K562 (cell line): Measurements from ENCODE around the gene CTNNA3. TPM values are rescaled to one million over a fixed set of nuclear protein-coding genes. Genes with fewer than 3 reads are reported as not detected.

Experiments
- ATAC-seq: fragments of 200-7000 bp; cut with Tn5 transposase; 3 replicates; pipeline ENCODE4 v1.9.1; 2020; ENCODE audit warnings: moderate library complexity
- BruUV-seq: library from RNA; stranded (reverse); fragments of 400-500 nt; replicated peaks from 2 replicates; lab custom pipeline; 2021; lab: Mats Ljungman, UMichigan
- CTCF ChIA-PET: fragments of 300-600 bp; formaldehyde crosslinking; extraction: SDS; loops from one replicate; lab custom pipeline; 2021; ENCODE audit warnings: low intra/inter-chr PET ratio; lab: Yijun Ruan, JAX
- POLR2A ChIA-PET: fragments of 300-600, 350-650 bp; sonication (Branson Sonifier 250); formaldehyde crosslinking; extraction: SDS; loops from one replicate; lab custom pipeline; 2021; ENCODE audit warnings: antibody characterized with exemption, inconsistent platforms; lab: Yijun Ruan, JAX
- DNase-seq, 4 experiments: peaks; one replicate each; pipeline versions ENCODE4 v3.0.0 to v3.0.0-alpha.2; 2011 to 2018; ENCODE audit warnings: low spot score in 3 of 4, mixed read lengths in 3 of 4; ENCODE audit errors: extremely low read depth in 1 of 4
- FAIRE-seq: peaks from 2 replicates; lab custom pipeline; 2011; peaks lifted over from hg19 to GRCh38; lab: Jason Lieb, UNC
- H2AFZ ChIP-seq: 2 replicates; pipeline ENCODE4 v1.6.0; 2011; ENCODE audit warnings: low read depth, low read length, control low read depth, inconsistent platforms
- H3K27ac ChIP-seq: fragments of 200-600 bp; 3 replicates; pipeline ENCODE4 v1.8.0; 2011; ENCODE audit warnings: low read depth, mild to moderate bottlenecking, control low read depth, inconsistent platforms, low read length, moderate library complexity, mixed read lengths; ENCODE audit errors: extremely low read depth
- H3K27me3 ChIP-seq, 2 experiments: fragments of 300-600 bp in 1 of 2; 2 replicates in 1 of 2; 3 replicates in 1 of 2; pipeline versions ENCODE4 v1.6.0 to v1.8.0; 2011; ENCODE audit warnings: inconsistent platforms in 2 of 2, low read length in 2 of 2, mild to moderate bottlenecking in 1 of 2, mixed read lengths in 1 of 2, moderate library complexity in 1 of 2; ENCODE audit not compliant: control insufficient read depth in 2 of 2, insufficient read depth in 2 of 2
- H3K36me3 ChIP-seq: fragments of 300-600 bp; 3 replicates; pipeline ENCODE4 v1.8.0; 2011; ENCODE audit warnings: mild to moderate bottlenecking, low read length, inconsistent platforms; ENCODE audit not compliant: control insufficient read depth, insufficient read depth
- H3K4me1 ChIP-seq, 2 experiments: fragments of 200-600 bp in 1 of 2; replicated peaks in 1 of 2; 2 replicates in 1 of 2; 3 replicates in 1 of 2; pipeline versions ENCODE4 v1.5.1 to v1.8.0; 2011; ENCODE audit warnings: inconsistent platforms in 2 of 2, low read length in 2 of 2, mild to moderate bottlenecking in 1 of 2, mixed read lengths in 1 of 2, moderate library complexity in 1 of 2; ENCODE audit not compliant: control insufficient read depth in 2 of 2, insufficient read depth in 2 of 2
- H3K4me2 ChIP-seq: 2 replicates; pipeline ENCODE4 v1.6.1; 2011; ENCODE audit warnings: low read length, control low read depth, inconsistent platforms, mixed read lengths; ENCODE audit not compliant: insufficient read depth
- H3K4me3 ChIP-seq: fragments of 200-600 bp; sonication (generic), shearing (Covaris generic); 2 replicates; pipeline ENCODE4 v1.5.1; 2016; ENCODE audit warnings: control low read depth, inconsistent platforms
- H3K79me2 ChIP-seq: fragments of 200-600 bp; 3 replicates; pipeline ENCODE4 v1.8.0; 2011; ENCODE audit warnings: low read length, inconsistent platforms; ENCODE audit not compliant: control insufficient read depth, insufficient read depth
- H3K9ac ChIP-seq, 2 experiments: 2 replicates each; pipeline versions ENCODE4 v1.6.0 to v1.6.1; 2011; ENCODE audit warnings: low read depth in 2 of 2, low read length in 2 of 2, control low read depth in 1 of 2, inconsistent platforms in 1 of 2, mild to moderate bottlenecking in 1 of 2, mixed read lengths in 1 of 2; ENCODE audit not compliant: insufficient read depth in 1 of 2
- H3K9me1 ChIP-seq: one replicate; pipeline ENCODE4 v1.6.0; 2011; ENCODE audit warnings: inconsistent platforms, mild to moderate bottlenecking, low read length, moderate library complexity; ENCODE audit not compliant: control insufficient read depth, insufficient read depth
- H3K9me3 ChIP-seq: replicated peaks from 2 replicates; pipeline ENCODE4 v1.5.1; 2011; ENCODE audit warnings: low read depth, low read length, inconsistent platforms; ENCODE audit not compliant: control insufficient read depth, insufficient read depth
- H4K20me1 ChIP-seq: replicated peaks from 2 replicates; pipeline ENCODE4 v1.6.1; 2011; ENCODE audit warnings: low read length, inconsistent platforms, mixed read lengths; ENCODE audit not compliant: control insufficient read depth, insufficient read depth
- HEY1 ChIP-seq: fragments of 250-450 bp; sonication (Bioruptor Pico); IDR thresholded peaks from 2 replicates; pipeline ENCODE4 v1.5.0; 2020; ENCODE audit warnings: mild to moderate bottlenecking, moderate library complexity, borderline replicate concordance
- HLTF ChIP-seq: fragments of 450-650 bp; IDR thresholded peaks from 2 replicates; pipeline ENCODE4 v1.6.1; 2016
- HNRNPUL1 ChIP-seq: fragments of 200-400 bp; formaldehyde crosslinking; IDR thresholded peaks from 2 replicates; pipeline ENCODE4 v1.6.1; 2017; ENCODE audit warnings: low read length
- IRF2 ChIP-seq: sonication (generic); formaldehyde crosslinking; IDR thresholded peaks from 2 replicates; pipeline ENCODE4 v1.8.1; 2022; ENCODE audit warnings: mild to moderate bottlenecking, missing genetic modification reagents
- MBD2 ChIP-seq: sonication (generic); IDR thresholded peaks from 2 replicates; pipeline ENCODE4 v1.6.1; 2016; ENCODE audit warnings: low read depth, borderline replicate concordance
- SNAPC5 ChIP-seq: fragments of 250-450 bp; sonication (Bioruptor Pico); IDR thresholded peaks from 2 replicates; pipeline ENCODE4 v1.8.0; 2021; ENCODE audit warnings: moderate library complexity, mild to moderate bottlenecking, inconsistent platforms
- ZNF253 ChIP-seq: fragments of 250-450 bp; sonication (Bioruptor Pico); conservative IDR thresholded peaks from 2 replicates; pipeline ENCODE4 v1.6.1; 2021; ENCODE audit warnings: mild to moderate bottlenecking
- ZNF561 ChIP-seq: fragments of 450-650 bp; formaldehyde crosslinking; conservative IDR thresholded peaks from 2 replicates; pipeline ENCODE4 v1.4.0; 2020; ENCODE audit warnings: mild to moderate bottlenecking, moderate library complexity
- WGBS: fragments of 100-300 bp; shearing (Covaris generic); methylation state at CpG from one replicate; pipeline ENCODE4 v1.1.6; 2016; ENCODE audit warnings: low coverage, mixed read lengths; ENCODE audit not compliant: insufficient coverage; ENCODE audit errors: missing lambda C conversion rate; 5-methylcytosine and 5-hydroxymethylcytosine counted together
- in situ Hi-C: fragments of 300-500 bp; cut with MboI; formaldehyde crosslinking; loops from 4 replicates; pipeline ENCODE4 v1.15.0; 2018; ENCODE audit warnings: inconsistent platforms, mixed read lengths
- intact Hi-C: fragments of 100-400 bp; cut with micrococcal nuclease; formaldehyde crosslinking; loops from 2 replicates; pipeline ENCODE4 v1.14.2; 2022
- polyA plus RNA-seq, 8 experiments: library from polyadenylated mRNA; depleted of rRNA in 4 of 8; stranded (reverse) in 5 of 8; unstranded in 3 of 8; fragments of >200 nt; fragmentation: Nextera tagmentation in 2 of 8; fragmentation: Illumina TruSeq in 1 of 8; extraction: Ambion mirVana in 2 of 8; extraction: Trizol in 1 of 8; gene quantifications; 2 replicates each; pipeline versions ENCODE4 v1.2.1 to v1.2.3, GENCODE V29; 2011 to 2014; ENCODE audit warnings: inconsistent platforms in 1 of 8, missing spikeins in 1 of 8
- total RNA-seq, 7 experiments: library from RNA; depleted of rRNA in 6 of 7; stranded (reverse); fragments of >200 nt in 6 of 7; fragmentation: Illumina TruSeq in 2 of 7; extraction: Trizol in 2 of 7; gene quantifications; 2 replicates each; pipeline versions ENCODE4 v1.2.1 to v1.2.3, GENCODE V29; 2011 to 2021; ENCODE audit warnings: low replicate concordance in 1 of 7
- TF ChIP-seq, protein P1 (sequence below): sonication (generic); formaldehyde crosslinking; IDR thresholded peaks from 2 replicates; pipeline ENCODE4 v1.8.0; 2023; ENCODE audit warnings: mild to moderate bottlenecking, missing genetic modification reagents
- TF ChIP-seq, protein P2 (sequence below), 2 experiments: fragments of 250-450 bp in 1 of 2; fragments of 450-650 bp in 1 of 2; sonication (Bioruptor Pico) in 1 of 2; IDR thresholded peaks; 2 replicates each; pipeline versions ENCODE4 v1.6.1 to v1.8.0; 2016 to 2021; ENCODE audit warnings: mild to moderate bottlenecking in 2 of 2, moderate library complexity in 2 of 2, missing compliant biosample characterization in 1 of 2, missing genetic modification characterization in 1 of 2

Gene CTNNA3
- total and polyA plus RNA-seq, 9 of the 15 experiments (the other 6 are each of a cell fraction or from before 2014, with no cell fraction given) = 0.04 TPM; not detected in 8

- intact Hi-C loops = no loop called here
- CTCF ChIA-PET = no interaction called here
- no peak overlapping the region for H3K4me2 ChIP-seq
- H3K4me1 ChIP-seq = no peaks in the 10 kb centered on the region
- no TSS peak for BruUV-seq
- no peaks in the 10 kb centered on the region for H3K9me3 ChIP-seq
- no peaks in the 10 kb centered on the region for H3K79me2 ChIP-seq
- TF ChIP-seq ZNF253 = no peak
- no peak for TF ChIP-seq HNRNPUL1
- no peak overlapping the region for H3K27ac ChIP-seq
- H3K36me3 ChIP-seq = no peaks in the 10 kb centered on the region
- no peak for FAIRE-seq
- H4K20me1 ChIP-seq = no peaks in the 10 kb centered on the region
- ATAC-seq = no peak
- in situ Hi-C loops = no loop called here
- H3K4me3 ChIP-seq = no peak overlapping the region
- H3K27me3 ChIP-seq = no peaks in the 10 kb centered on the region
- H3K9me1 ChIP-seq = no peaks in the 10 kb centered on the region
- WGBS = 0% methylated on average over 1 of the region's 1 CpG
- POLR2A ChIA-PET = no interaction called here
- no peak for DNase-seq
- H3K9ac ChIP-seq = no peak overlapping the region
- no peak overlapping the region for H2AFZ ChIP-seq
These were observed 580.0 kb downstream of the CTNNA3 start for GRCh38 chr10:67115972-67116371.

DNA sequence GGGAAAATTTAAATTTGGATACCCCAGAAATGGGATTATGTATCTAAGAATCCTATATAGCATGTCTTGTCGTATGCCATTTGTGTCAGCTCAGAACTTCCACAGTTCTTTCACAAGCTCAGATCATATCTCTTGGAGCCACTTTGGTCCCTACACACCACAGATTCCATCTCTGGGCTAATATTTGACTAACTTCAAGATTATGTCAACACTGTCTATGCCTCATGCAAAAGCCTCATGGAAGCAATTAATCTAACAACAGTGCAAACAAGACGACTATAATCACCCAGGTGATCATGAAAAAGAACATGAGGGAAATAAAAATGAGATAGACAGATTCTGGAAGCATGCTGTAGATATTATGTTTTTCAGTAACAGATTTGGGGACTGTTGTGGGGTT is 581.0 kb downstream of the CTNNA3 start:
- no peak overlapping the region for H3K4me3 ChIP-seq
- H3K4me1 ChIP-seq = no peaks in the 10 kb centered on the region
- H3K27me3 ChIP-seq = no peaks in the 10 kb centered on the region
- H3K79me2 ChIP-seq = no peaks in the 10 kb centered on the region
- no peaks in the 10 kb centered on the region for H3K9me3 ChIP-seq
- CTCF ChIA-PET = no interaction called here
- no peak overlapping the region for H3K4me2 ChIP-seq
- no peak overlapping the region for H3K27ac ChIP-seq
- no peak overlapping the region for H3K9ac ChIP-seq
- WGBS = 0% methylated on average over 2 of the region's 2 CpGs
- intact Hi-C loops (no loop called here), in situ Hi-C loops (no loop called here)
- no peaks in the 10 kb centered on the region for H3K9me1 ChIP-seq
- POLR2A ChIA-PET = no interaction called here
- no peak for DNase-seq
- H2AFZ ChIP-seq = no peak overlapping the region
- no peaks in the 10 kb centered on the region for H4K20me1 ChIP-seq
- no TSS peak for BruUV-seq
- no peaks in the 10 kb centered on the region for H3K36me3 ChIP-seq
- no peak for FAIRE-seq
- ATAC-seq = no peak
- TF ChIP-seq HLTF (no peak), HEY1 (CRISPR knock-in tag) (no peak), IRF2 (CRISPR knock-in tag) (no peak), ZNF561 (no peak), SNAPC5 (CRISPR knock-in tag) (no peak), MBD2 (no peak)
- TF ChIP-seq, protein P1, sequence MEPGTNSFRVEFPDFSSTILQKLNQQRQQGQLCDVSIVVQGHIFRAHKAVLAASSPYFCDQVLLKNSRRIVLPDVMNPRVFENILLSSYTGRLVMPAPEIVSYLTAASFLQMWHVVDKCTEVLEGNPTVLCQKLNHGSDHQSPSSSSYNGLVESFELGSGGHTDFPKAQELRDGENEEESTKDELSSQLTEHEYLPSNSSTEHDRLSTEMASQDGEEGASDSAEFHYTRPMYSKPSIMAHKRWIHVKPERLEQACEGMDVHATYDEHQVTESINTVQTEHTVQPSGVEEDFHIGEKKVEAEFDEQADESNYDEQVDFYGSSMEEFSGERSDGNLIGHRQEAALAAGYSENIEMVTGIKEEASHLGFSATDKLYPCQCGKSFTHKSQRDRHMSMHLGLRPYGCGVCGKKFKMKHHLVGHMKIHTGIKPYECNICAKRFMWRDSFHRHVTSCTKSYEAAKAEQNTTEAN (CRISPR knock-in tag) = no peak
- TF ChIP-seq, protein P2, sequence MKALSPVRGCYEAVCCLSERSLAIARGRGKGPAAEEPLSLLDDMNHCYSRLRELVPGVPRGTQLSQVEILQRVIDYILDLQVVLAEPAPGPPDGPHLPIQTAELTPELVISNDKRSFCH (CRISPR knock-in tag; IDR thresholded peaks at IDR 0.05) = no peak
- TF ChIP-seq, protein P2 (tag; IDR thresholded peaks at IDR 0.05) = no peak
